HEK293T (cell line): ENCODE measurements around the gene PARP6.

Experiments
- ELF4 ChIP-seq: fragments of 450-650 bp; IDR thresholded peaks from 2 replicates; pipeline ENCODE4 v1.6.1; 2017; ENCODE audit warnings: antibody characterized with exemption
- FOXK2 ChIP-seq: fragments of 450-650 bp; IDR thresholded peaks from 2 replicates; pipeline ENCODE4 v1.6.1; 2016; ENCODE audit warnings: mild to moderate bottlenecking
- FOXM1 ChIP-seq: fragments of 450-650 bp; IDR thresholded peaks from 2 replicates; pipeline ENCODE4 v1.6.1; 2017; ENCODE audit warnings: mild to moderate bottlenecking, borderline replicate concordance
- SP1 ChIP-seq: fragments of 450-650 bp; IDR thresholded peaks from 2 replicates; pipeline ENCODE4 v1.6.1; 2017
- SUZ12 ChIP-seq: fragments of 450-650 bp; IDR thresholded peaks from 2 replicates; pipeline ENCODE4 v1.6.1; 2016; ENCODE audit warnings: mild to moderate bottlenecking

DNA sequence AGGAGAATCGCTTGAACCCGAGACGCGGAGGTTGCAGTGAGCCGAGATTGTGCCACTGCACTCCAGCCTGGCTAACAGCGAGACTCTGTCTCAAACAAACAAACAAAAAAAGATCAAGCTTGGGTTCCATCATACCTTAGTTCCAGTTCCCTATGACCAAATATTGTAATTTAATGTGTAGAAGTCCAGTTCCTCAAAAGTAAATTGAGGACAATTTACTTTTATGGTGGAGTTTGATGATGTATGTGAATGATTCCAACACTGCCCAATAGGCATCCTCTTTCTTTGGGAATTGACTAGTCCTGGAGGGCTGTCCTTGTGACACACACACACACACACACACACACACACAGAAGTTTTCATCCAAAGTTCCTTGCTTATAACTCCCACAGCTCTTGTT, 38.6 kb downstream of the PARP6 start:
- TF ChIP-seq FOXM1 (no peak), SP1 (no peak), SUZ12 (no peak), ELF4 (no peak), FOXK2 (no peak)
